Spleen (tissue), 11 donors: ENCODE data around the gene CRKL. TPM values are rescaled to one million over a fixed set of nuclear protein-coding genes. Genes with fewer than 3 reads are reported as not detected.

Experiments used
- DNase-seq: peaks from one replicate; pipeline ENCODE4 v3.0.0-alpha.2; 2020
- H3K27ac ChIP-seq, 8 donors: fragments of 200-600 bp; sonication (generic) in 7 of 8; 1 replicate in 4 of 8; 2 replicates in 4 of 8; pipeline versions ENCODE4 v1.5.0 to v1.8.0; 2016 to 2021; ENCODE audit warnings: inconsistent platforms in 4 of 8, mild to moderate bottlenecking in 4 of 8, moderate library complexity in 1 of 8
- H3K27me3 ChIP-seq, 7 donors: fragments of 200-600 bp; sonication (generic) in 6 of 7; replicated peaks in 1 of 7; 1 replicate in 4 of 7; 2 replicates in 3 of 7; pipeline versions ENCODE4 v1.5.0 to v1.8.0; 2016 to 2021; ENCODE audit warnings: inconsistent platforms in 3 of 7, mild to moderate bottlenecking in 1 of 7
- H3K36me3 ChIP-seq, 6 donors: fragments of 200-600 bp; sonication (generic) in 5 of 6; 1 replicate in 4 of 6; 2 replicates in 2 of 6; pipeline versions ENCODE4 v1.5.0 to v1.8.0; 2016 to 2021; ENCODE audit warnings: inconsistent platforms in 2 of 6
- H3K4me1 ChIP-seq, 6 donors: fragments of 200-600 bp; sonication (generic) in 5 of 6; 1 replicate in 3 of 6; 2 replicates in 3 of 6; pipeline versions ENCODE4 v1.5.0 to v1.8.0; 2016 to 2021; ENCODE audit warnings: inconsistent platforms in 3 of 6
- H3K4me3 ChIP-seq, 8 donors: fragments of 200-600 bp; sonication (generic) in 7 of 8; 1 replicate in 4 of 8; 2 replicates in 4 of 8; pipeline versions ENCODE4 v1.5.0 to v1.8.0; 2016 to 2021; ENCODE audit warnings: inconsistent platforms in 4 of 8, mild to moderate bottlenecking in 4 of 8, moderate library complexity in 2 of 8
- H3K9me3 ChIP-seq, 8 donors: fragments of 200-600 bp; sonication (generic) in 7 of 8; 1 replicate in 4 of 8; 2 replicates in 4 of 8; pipeline versions ENCODE4 v1.5.0 to v1.8.0; 2016 to 2021; ENCODE audit warnings: inconsistent platforms in 4 of 8
- CTCF ChIP-seq, 11 experiments: fragments of 200-600 bp in 7 of 11; fragments of 450-650 bp in 4 of 11; sonication (generic) in 4 of 11; IDR thresholded peaks in 8 of 11; conservative IDR thresholded peaks in 3 of 11; 1 replicate in 7 of 11; 2 replicates in 4 of 11; pipeline versions ENCODE4 v1.4.0 to v1.8.0; 2016 to 2021; ENCODE audit warnings: antibody characterized with exemption in 11 of 11, inconsistent platforms in 4 of 11, mild to moderate bottlenecking in 1 of 11
- POLR2A ChIP-seq, 3 donors: fragments of 450-650 bp; IDR thresholded peaks; one replicate each; pipeline ENCODE4 v1.5.1; 2017; ENCODE audit warnings: antibody characterized with exemption in 3 of 3, mild to moderate bottlenecking in 1 of 3
- POLR2AphosphoS5 ChIP-seq, 3 donors: sonication (generic); formaldehyde crosslinking; IDR thresholded peaks; one replicate each; pipeline ENCODE4 v1.5.1; 2017; ENCODE audit warnings: antibody characterized with exemption in 3 of 3
- WGBS, 5 donors: extraction: QIAGEN DNeasy Blood & Tissue Kit in 3 of 5; methylation state at CpG; one replicate each; pipeline versions ENCODE4 v1.1.5 to v1.1.7; 2013 to 2018; 5-methylcytosine and 5-hydroxymethylcytosine counted together
- intact Hi-C: fragments of 100-400 bp; cut with DNase I; formaldehyde crosslinking; loops from one replicate; pipeline ENCODE4 v1.15.0; 2023; ENCODE audit warnings: low total_unique reads
- polyA plus RNA-seq, 3 donors: library from polyadenylated mRNA; stranded (reverse); fragments of 200-250 nt; gene quantifications; one replicate each; pipeline ENCODE4 v1.2.1, GENCODE V29; 2013
- total RNA-seq, 7 donors: library from RNA; depleted of rRNA in 3 of 7; stranded (reverse); fragments of >200 nt in 3 of 7; fragmentation: NEBNext Ultra II Directional in 4 of 7; extraction: Animal tissue kit (Norgen Biotek cat#: 25700) in 4 of 7; gene quantifications; one replicate each; pipeline versions ENCODE4 v1.1.0 to v1.2.1, GENCODE V29; 2016 to 2021
- donor health status: healthy with polysubstance abuse.
- donor health status: DM: no; HTN: no; CAD: no; lungs with moderate emphysema.
- donor health status: DM: no; HTN: no; CAD: no.
- donor health status: Bipolar disorder and iron deficiency.
- donor health status: healthy.
- donor health status: DM: no; HTN: no; CAD: no.
- donor health status: DM: yes; HTN: yes; CAD: no.

CRKL gene
- total and polyA plus RNA-seq, 10 donors, result 11.5 to 65.3 (median 57.4) TPM

- no peaks in the 10 kb centered on the region for H3K9me3 ChIP-seq
- TF ChIP-seq CTCF (IDR thresholded peaks at IDR 0.05 in 8 of 11, conservative IDR thresholded peaks at IDR 0.05 in 3 of 11) (no peak), POLR2A (IDR thresholded peaks at IDR 0.05) (no peak), POLR2AphosphoS5 (IDR thresholded peaks at IDR 0.05) (no peak)
- peak; percentile 71 for DNase-seq
- no peak overlapping the region for H3K27ac ChIP-seq
- intact Hi-C loops, result loop anchor here (10.0 kb wide), 1 partner anchor 50 kb away; the partner anchor contains the start of gene P2RX6
- 0 to 16% (median 4%) methylated on average over 3 to 28 of the region's 28 CpGs for WGBS, 5 donors
- H3K36me3 ChIP-seq, result no peaks in the 10 kb centered on the region
- H3K4me1 ChIP-seq, result peaks cover 5 to 62% (median 45%) of the 10 kb centered on the region in 6 donors
- H3K27me3 ChIP-seq, result peaks cover 0 to 32% (median 16%) of the 10 kb centered on the region in 7 donors
- H3K4me3 ChIP-seq, result peak overlapping the region in 5 of 8 donors; percentile 14 to 63 (median 25)
Measured at GRCh38 chr22:20964799-20965103, 47.5 kb downstream of the CRKL start.

- Histone ChIP-seq H3K36me3 (no peaks in the 10 kb centered on the region), H3K27me3 (peaks cover 0 to 32% (median 16%) of the 10 kb centered on the region in 7 donors), H3K4me1 (peaks cover 5 to 62% (median 45%) of the 10 kb centered on the region in 6 donors), H3K27ac (no peak overlapping the region), H3K9me3 (no peaks in the 10 kb centered on the region), H3K4me3 (peak overlapping the region in 4 of 8 donors; percentile 22 to 63 (median 34))
- TF ChIP-seq POLR2AphosphoS5 (IDR thresholded peaks at IDR 0.05), result no peak
- no peak for TF ChIP-seq POLR2A (IDR thresholded peaks at IDR 0.05)
- TF ChIP-seq CTCF (IDR thresholded peaks at IDR 0.05 in 8 of 11, conservative IDR thresholded peaks at IDR 0.05 in 3 of 11), result no peak
- DNase-seq, result peak; percentile 78
- intact Hi-C loops, result loop anchor here (10.0 kb wide), 1 partner anchor 50 kb away; the partner anchor contains the start of gene P2RX6
- 11 to 17% (median 13%) methylated on average over 26 to 65 of the region's 65 CpGs for WGBS, 5 donors
Measured at GRCh38 chr22:20965104-20965887, 48.1 kb downstream of the CRKL start.

- TF ChIP-seq POLR2AphosphoS5 (IDR thresholded peaks at IDR 0.05), result no peak
- no peak for TF ChIP-seq POLR2A (IDR thresholded peaks at IDR 0.05)
- TF ChIP-seq CTCF (IDR thresholded peaks at IDR 0.05 in 8 of 11, conservative IDR thresholded peaks at IDR 0.05 in 3 of 11), result no peak
- H3K4me3 ChIP-seq, result peak overlapping the region in 1 of 8 donors; percentile 63
- DNase-seq, result peak; percentile 72
- peaks cover 0 to 32% (median 16%) of the 10 kb centered on the region in 7 donors for H3K27me3 ChIP-seq
- no peaks in the 10 kb centered on the region for H3K36me3 ChIP-seq
- H3K4me1 ChIP-seq, result peaks cover 5 to 64% (median 45%) of the 10 kb centered on the region in 6 donors
- WGBS, 5 donors, result 69 to 86% (median 80%) methylated on average over 8 to 13 of the region's 13 CpGs
- H3K27ac ChIP-seq, result no peak overlapping the region
- H3K9me3 ChIP-seq, result no peaks in the 10 kb centered on the region
- intact Hi-C loops, result loop anchor here (10.0 kb wide), 1 partner anchor 49 kb away; the partner anchor contains the start of gene P2RX6
Measured at GRCh38 chr22:20965888-20966855, 49.0 kb downstream of the CRKL start.
